HepG2 (cell line): Measurements from ENCODE around the gene LYRM4. TPM values are rescaled to one million over a fixed set of nuclear protein-coding genes. Genes with fewer than 3 reads are reported as not detected.

Experiments used
- ATRX ChIP-seq: sonication (generic); formaldehyde crosslinking; IDR thresholded peaks from 2 replicates; pipeline ENCODE4 v1.4.0; 2020; ENCODE audit warnings: missing genetic modification reagents, borderline replicate concordance
- CREM ChIP-seq, 2 experiments: sonication (generic) in 1 of 2; formaldehyde crosslinking in 1 of 2; IDR thresholded peaks; 2 replicates each; pipeline versions ENCODE4 v1.4.0 to v1.6.1; 2016 to 2020; ENCODE audit warnings: antibody characterized with exemption in 1 of 2, mild to moderate bottlenecking in 1 of 2, missing genetic modification reagents in 1 of 2
- MIER3 ChIP-seq: IDR thresholded peaks from 2 replicates; pipeline ENCODE4 v1.6.1; 2016; ENCODE audit warnings: missing compliant biosample characterization, borderline replicate concordance
- NFKB2 ChIP-seq: sonication (generic); formaldehyde crosslinking; IDR thresholded peaks from 2 replicates; pipeline ENCODE4 v1.4.0; 2020; ENCODE audit warnings: missing genetic modification reagents, borderline replicate concordance
- POLR2AphosphoS2 ChIP-seq: IDR thresholded peaks from 2 replicates; pipeline ENCODE4 v1.6.1; 2011; ENCODE audit warnings: low read depth, low read length, improper control_type of control experiment
- SAP130 ChIP-seq: IDR thresholded peaks from 2 replicates; pipeline ENCODE4 v1.6.1; 2016; ENCODE audit warnings: low read depth
- SPEN ChIP-seq: sonication (generic); formaldehyde crosslinking; IDR thresholded peaks from 2 replicates; pipeline ENCODE4 v1.5.1; 2020; ENCODE audit warnings: low read depth, mild to moderate bottlenecking, missing genetic modification reagents
- SRY ChIP-seq: sonication (generic); formaldehyde crosslinking; IDR thresholded peaks from 2 replicates; pipeline ENCODE4 v1.8.0; 2022; ENCODE audit warnings: mild to moderate bottlenecking, missing genetic modification reagents
- SYNCRIP ChIP-seq: fragments of 200-400 bp; formaldehyde crosslinking; IDR thresholded peaks from 2 replicates; pipeline ENCODE4 v1.6.1; 2018; ENCODE audit warnings: mild to moderate bottlenecking, low read depth, low read length; ENCODE audit not compliant: insufficient read depth
- TCF7L2 ChIP-seq: IDR thresholded peaks from 2 replicates; pipeline ENCODE4 v1.6.1; 2011; ENCODE audit warnings: mild to moderate bottlenecking, low read depth, low read length, moderate library complexity
- TMF1 ChIP-seq: sonication (generic); formaldehyde crosslinking; IDR thresholded peaks from 2 replicates; pipeline ENCODE4 v1.8.1; 2022; ENCODE audit warnings: low read depth, missing genetic modification reagents
- XRCC5 ChIP-seq: fragments of 200-400 bp; formaldehyde crosslinking; optimal IDR thresholded peaks from 2 replicates; pipeline ENCODE3; 2017; ENCODE audit warnings: mild to moderate bottlenecking, low read length
- ZKSCAN5 ChIP-seq: sonication (generic); formaldehyde crosslinking; IDR thresholded peaks from 2 replicates; pipeline ENCODE4 v1.5.1; 2020; ENCODE audit warnings: mild to moderate bottlenecking, missing genetic modification reagents
- ZNF18 ChIP-seq: sonication (generic); formaldehyde crosslinking; IDR thresholded peaks from 2 replicates; pipeline ENCODE4 v1.8.0; 2022; ENCODE audit warnings: mild to moderate bottlenecking, missing genetic modification reagents; ENCODE audit not compliant: insufficient replicate concordance
- ZNF230 ChIP-seq: sonication (generic); formaldehyde crosslinking; IDR thresholded peaks from 2 replicates; pipeline ENCODE4 v1.4.0; 2020; ENCODE audit warnings: mild to moderate bottlenecking, missing genetic modification reagents
- ZNF3 ChIP-seq: IDR thresholded peaks from 2 replicates; pipeline ENCODE4 v1.7.0; 2017; ENCODE audit warnings: inconsistent platforms
- ZNF598 ChIP-seq: sonication (generic); formaldehyde crosslinking; IDR thresholded peaks from 2 replicates; pipeline ENCODE4 v1.5.1; 2020; ENCODE audit warnings: mild to moderate bottlenecking, missing genetic modification reagents, borderline replicate concordance
- ZNF616 ChIP-seq: sonication (generic); formaldehyde crosslinking; IDR thresholded peaks from 2 replicates; pipeline ENCODE4 v1.5.0; 2020; ENCODE audit warnings: low read depth, mild to moderate bottlenecking, missing genetic modification reagents
- ZNF703 ChIP-seq: sonication (generic); formaldehyde crosslinking; IDR thresholded peaks from 2 replicates; pipeline ENCODE4 v1.5.1; 2020; ENCODE audit warnings: missing genetic modification reagents, mild to moderate bottlenecking, moderate library complexity, borderline replicate concordance
- polyA plus RNA-seq, 8 experiments: library from polyadenylated mRNA; depleted of rRNA in 3 of 8; stranded (reverse) in 7 of 8; unstranded in 1 of 8; fragments of >200 nt; fragmentation: Illumina TruSeq in 4 of 8; extraction: Trizol in 4 of 8; gene quantifications; 2 replicates each; pipeline versions ENCODE4 v1.2.1 to v1.2.3, GENCODE V29; 2011 to 2016; ENCODE audit warnings: low read depth in 4 of 8, missing spikeins in 1 of 8, mixed read lengths in 1 of 8; ENCODE audit not compliant: insufficient read depth in 1 of 8
- total RNA-seq, 5 experiments: library from RNA; depleted of rRNA; stranded (reverse); fragments of >200 nt; fragmentation: Illumina TruSeq; extraction: Trizol; gene quantifications; 2 replicates each; pipeline ENCODE4 v1.2.3, GENCODE V29; 2016; ENCODE audit warnings: low read depth in 1 of 5
- TF ChIP-seq, protein P1 (sequence below): IDR thresholded peaks from 2 replicates; pipeline ENCODE4 v1.6.1; 2016; ENCODE audit warnings: control low read depth
- TF ChIP-seq, protein P2 (sequence below): sonication (generic); formaldehyde crosslinking; conservative IDR thresholded peaks from 2 replicates; pipeline ENCODE4 v1.8.0; 2022; ENCODE audit warnings: missing genetic modification reagents
- TF ChIP-seq, protein P3 (sequence below): sonication (generic); formaldehyde crosslinking; IDR thresholded peaks from 2 replicates; pipeline ENCODE4 v1.4.0; 2020; ENCODE audit warnings: missing genetic modification reagents, borderline replicate concordance

The LYRM4 gene
- total and polyA plus RNA-seq, 2 of the 13 experiments (the other 11 are each of a cell fraction or from before 2014, with no cell fraction given): 64.6 to 67.5 TPM

- TF ChIP-seq ZNF18 (peak; percentile 39), SPEN (CRISPR knock-in tag) (peak; percentile 87), NFKB2 (peak; percentile 31; the same call in 1 of the 2 replicates), ZNF703 (CRISPR knock-in tag) (no peak), CREM (IDR thresholded peaks at IDR 0.05) (0 out of 2 replicates have a peak, but pooled peaks have one; percentile 35), CREM (CRISPR knock-in tag; IDR thresholded peaks at IDR 0.05) (no peak), SRY (CRISPR knock-in tag) (peak; percentile 82; the same call in 1 of the 2 replicates), MIER3 (CRISPR knock-in tag) (peak; percentile 88), SYNCRIP (no peak), ATRX (CRISPR knock-in tag) (no peak), TCF7L2 (no peak), TMF1 (peak; percentile 42), ZNF230 (CRISPR knock-in tag) (0 out of 2 replicates have a peak, but pooled peaks have one; percentile 55), SAP130 (CRISPR knock-in tag) (peak; percentile 83), ZKSCAN5 (CRISPR knock-in tag) (peak; percentile 62; the same call in 1 of the 2 replicates), ZNF3 (CRISPR knock-in tag) (no peak), ZNF616 (peak; percentile 42; the same call in 1 of the 2 replicates), XRCC5 (peak; percentile 66), POLR2AphosphoS2 (0 out of 2 replicates have a peak, but pooled peaks have one; percentile 55), ZNF598 (CRISPR knock-in tag) (peak; percentile 86; the same call in 1 of the 2 replicates)
- TF ChIP-seq, protein P1, sequence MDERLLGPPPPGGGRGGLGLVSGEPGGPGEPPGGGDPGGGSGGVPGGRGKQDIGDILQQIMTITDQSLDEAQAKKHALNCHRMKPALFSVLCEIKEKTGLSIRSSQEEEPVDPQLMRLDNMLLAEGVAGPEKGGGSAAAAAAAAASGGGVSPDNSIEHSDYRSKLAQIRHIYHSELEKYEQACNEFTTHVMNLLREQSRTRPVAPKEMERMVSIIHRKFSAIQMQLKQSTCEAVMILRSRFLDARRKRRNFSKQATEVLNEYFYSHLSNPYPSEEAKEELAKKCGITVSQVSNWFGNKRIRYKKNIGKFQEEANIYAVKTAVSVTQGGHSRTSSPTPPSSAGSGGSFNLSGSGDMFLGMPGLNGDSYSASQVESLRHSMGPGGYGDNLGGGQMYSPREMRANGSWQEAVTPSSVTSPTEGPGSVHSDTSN (CRISPR knock-in tag): 0 out of 2 replicates have a peak, but pooled peaks have one; percentile 40
- TF ChIP-seq, protein P2, sequence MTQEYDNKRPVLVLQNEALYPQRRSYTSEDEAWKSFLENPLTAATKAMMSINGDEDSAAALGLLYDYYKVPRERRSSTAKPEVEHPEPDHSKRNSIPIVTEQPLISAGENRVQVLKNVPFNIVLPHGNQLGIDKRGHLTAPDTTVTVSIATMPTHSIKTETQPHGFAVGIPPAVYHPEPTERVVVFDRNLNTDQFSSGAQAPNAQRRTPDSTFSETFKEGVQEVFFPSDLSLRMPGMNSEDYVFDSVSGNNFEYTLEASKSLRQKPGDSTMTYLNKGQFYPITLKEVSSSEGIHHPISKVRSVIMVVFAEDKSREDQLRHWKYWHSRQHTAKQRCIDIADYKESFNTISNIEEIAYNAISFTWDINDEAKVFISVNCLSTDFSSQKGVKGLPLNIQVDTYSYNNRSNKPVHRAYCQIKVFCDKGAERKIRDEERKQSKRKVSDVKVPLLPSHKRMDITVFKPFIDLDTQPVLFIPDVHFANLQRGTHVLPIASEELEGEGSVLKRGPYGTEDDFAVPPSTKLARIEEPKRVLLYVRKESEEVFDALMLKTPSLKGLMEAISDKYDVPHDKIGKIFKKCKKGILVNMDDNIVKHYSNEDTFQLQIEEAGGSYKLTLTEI (CRISPR knock-in tag): no peak
- TF ChIP-seq, protein P3, sequence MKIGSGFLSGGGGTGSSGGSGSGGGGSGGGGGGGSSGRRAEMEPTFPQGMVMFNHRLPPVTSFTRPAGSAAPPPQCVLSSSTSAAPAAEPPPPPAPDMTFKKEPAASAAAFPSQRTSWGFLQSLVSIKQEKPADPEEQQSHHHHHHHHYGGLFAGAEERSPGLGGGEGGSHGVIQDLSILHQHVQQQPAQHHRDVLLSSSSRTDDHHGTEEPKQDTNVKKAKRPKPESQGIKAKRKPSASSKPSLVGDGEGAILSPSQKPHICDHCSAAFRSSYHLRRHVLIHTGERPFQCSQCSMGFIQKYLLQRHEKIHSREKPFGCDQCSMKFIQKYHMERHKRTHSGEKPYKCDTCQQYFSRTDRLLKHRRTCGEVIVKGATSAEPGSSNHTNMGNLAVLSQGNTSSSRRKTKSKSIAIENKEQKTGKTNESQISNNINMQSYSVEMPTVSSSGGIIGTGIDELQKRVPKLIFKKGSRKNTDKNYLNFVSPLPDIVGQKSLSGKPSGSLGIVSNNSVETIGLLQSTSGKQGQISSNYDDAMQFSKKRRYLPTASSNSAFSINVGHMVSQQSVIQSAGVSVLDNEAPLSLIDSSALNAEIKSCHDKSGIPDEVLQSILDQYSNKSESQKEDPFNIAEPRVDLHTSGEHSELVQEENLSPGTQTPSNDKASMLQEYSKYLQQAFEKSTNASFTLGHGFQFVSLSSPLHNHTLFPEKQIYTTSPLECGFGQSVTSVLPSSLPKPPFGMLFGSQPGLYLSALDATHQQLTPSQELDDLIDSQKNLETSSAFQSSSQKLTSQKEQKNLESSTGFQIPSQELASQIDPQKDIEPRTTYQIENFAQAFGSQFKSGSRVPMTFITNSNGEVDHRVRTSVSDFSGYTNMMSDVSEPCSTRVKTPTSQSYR: peak; percentile 26; the same call in 1 of the 2 replicates
These were observed 178.1 kb downstream of the LYRM4 start (continued) for GRCh38 chr6:5082487-5083306.
